Upper lobe of right lung (tissue), 1 donor: ENCODE data around the gene TANGO2. TPM values are rescaled to one million over a fixed set of nuclear protein-coding genes. Genes with fewer than 3 reads are reported as not detected.
A peak's percentile ranks its signal among the peaks of the same experiment; 100 is the strongest.

Source experiments
- ATAC-seq: fragments of 200-7000 bp; cut with Tn5 transposase; one replicate; pipeline ENCODE4 v1.9.1; 2020; ENCODE audit warnings: mild to moderate bottlenecking, moderate library complexity
- DNase-seq: peaks from one replicate; pipeline ENCODE4 v3.0.0-alpha.2; 2020
- H3K27ac ChIP-seq: fragments of 200-600 bp; one replicate; pipeline ENCODE4 v1.8.0; 2022
- H3K27me3 ChIP-seq: fragments of 200-600 bp; one replicate; pipeline ENCODE4 v1.8.0; 2022; ENCODE audit warnings: mild to moderate bottlenecking
- H3K36me3 ChIP-seq: fragments of 200-600 bp; one replicate; pipeline ENCODE4 v1.8.0; 2022
- H3K4me1 ChIP-seq: fragments of 200-600 bp; one replicate; pipeline ENCODE4 v1.8.0; 2022
- H3K4me3 ChIP-seq: fragments of 200-600 bp; one replicate; pipeline ENCODE4 v1.8.0; 2022; ENCODE audit warnings: mild to moderate bottlenecking
- H3K9me3 ChIP-seq: fragments of 200-600 bp; one replicate; pipeline ENCODE4 v1.8.0; 2022
- intact Hi-C: fragments of 100-400 bp; cut with DNase I; formaldehyde crosslinking; loops from one replicate; pipeline ENCODE4 v1.11.0; 2022
- total RNA-seq: library from RNA; stranded (reverse); fragmentation: NEBNext Ultra II Directional; extraction: Animal tissue kit (Norgen Biotek cat#: 25700); gene quantifications from one replicate; pipeline ENCODE4 v1.2.1, GENCODE V29; 2021
- TF ChIP-seq, protein P1 (sequence below): fragments of 200-600 bp; IDR thresholded peaks from one replicate; pipeline ENCODE4 v1.8.0; 2022; ENCODE audit warnings: antibody characterized with exemption
- donor health status: DM: no; HTN: yes; CAD: no; lungs with severe emphysema.

The TANGO2 gene
- total RNA-seq, 1 donor from 2014 or later: 37.8 TPM

GRCh38 chr22:20043997-20044342 lies 23.1 kb downstream of the TANGO2 start:
- TF ChIP-seq, protein P1, sequence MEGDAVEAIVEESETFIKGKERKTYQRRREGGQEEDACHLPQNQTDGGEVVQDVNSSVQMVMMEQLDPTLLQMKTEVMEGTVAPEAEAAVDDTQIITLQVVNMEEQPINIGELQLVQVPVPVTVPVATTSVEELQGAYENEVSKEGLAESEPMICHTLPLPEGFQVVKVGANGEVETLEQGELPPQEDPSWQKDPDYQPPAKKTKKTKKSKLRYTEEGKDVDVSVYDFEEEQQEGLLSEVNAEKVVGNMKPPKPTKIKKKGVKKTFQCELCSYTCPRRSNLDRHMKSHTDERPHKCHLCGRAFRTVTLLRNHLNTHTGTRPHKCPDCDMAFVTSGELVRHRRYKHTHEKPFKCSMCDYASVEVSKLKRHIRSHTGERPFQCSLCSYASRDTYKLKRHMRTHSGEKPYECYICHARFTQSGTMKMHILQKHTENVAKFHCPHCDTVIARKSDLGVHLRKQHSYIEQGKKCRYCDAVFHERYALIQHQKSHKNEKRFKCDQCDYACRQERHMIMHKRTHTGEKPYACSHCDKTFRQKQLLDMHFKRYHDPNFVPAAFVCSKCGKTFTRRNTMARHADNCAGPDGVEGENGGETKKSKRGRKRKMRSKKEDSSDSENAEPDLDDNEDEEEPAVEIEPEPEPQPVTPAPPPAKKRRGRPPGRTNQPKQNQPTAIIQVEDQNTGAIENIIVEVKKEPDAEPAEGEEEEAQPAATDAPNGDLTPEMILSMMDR: no peak
- DNase-seq (no peak), ATAC-seq (peak; percentile 25)
- Histone ChIP-seq H3K27ac (no peak overlapping the region), H3K36me3 (peaks cover 62% of the 10 kb centered on the region), H3K4me3 (no peak overlapping the region), H3K27me3 (no peaks in the 10 kb centered on the region), H3K9me3 (no peaks in the 10 kb centered on the region), H3K4me1 (no peaks in the 10 kb centered on the region)
- intact Hi-C loops: no loop called here

GRCh38 chr22:20044495-20045151 lies 23.7 kb downstream of the TANGO2 start:
- Histone ChIP-seq H3K4me3 (no peak overlapping the region), H3K36me3 (peaks cover 61% of the 10 kb centered on the region), H3K4me1 (no peaks in the 10 kb centered on the region), H3K27me3 (no peaks in the 10 kb centered on the region), H3K27ac (no peak overlapping the region), H3K9me3 (no peaks in the 10 kb centered on the region)
- DNase-seq (no peak), ATAC-seq (peak; percentile 22)
- TF ChIP-seq, protein P1: no peak
- intact Hi-C loops: no loop called here

DNA sequence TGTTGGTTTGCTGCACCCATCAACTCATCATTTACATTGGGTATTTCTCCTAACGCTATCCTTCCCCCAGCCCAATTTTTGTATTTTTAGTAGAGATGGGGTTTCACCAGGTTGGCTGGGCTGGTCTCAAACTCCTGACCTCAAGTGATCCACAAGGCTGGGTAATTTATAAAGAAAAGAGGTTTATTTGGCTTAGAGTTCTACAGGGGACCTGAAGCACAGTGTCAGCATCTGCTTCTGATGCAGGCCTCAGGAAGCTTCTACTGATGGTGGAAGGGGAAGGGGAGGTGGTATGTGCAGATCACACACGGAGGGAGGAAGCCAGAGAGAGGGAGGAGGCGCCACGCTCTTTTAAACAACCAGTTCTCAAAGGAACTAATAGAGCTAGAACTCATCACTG lies 25.8 kb downstream of the TANGO2 start:
- Histone ChIP-seq H3K36me3 (peaks cover 69% of the 10 kb centered on the region), H3K27me3 (no peaks in the 10 kb centered on the region), H3K4me3 (no peak overlapping the region), H3K9me3 (no peaks in the 10 kb centered on the region), H3K4me1 (no peaks in the 10 kb centered on the region), H3K27ac (no peak overlapping the region)
- intact Hi-C loops: no loop called here
- DNase-seq (no peak), ATAC-seq (no peak)
- TF ChIP-seq, protein P1: no peak

- Histone ChIP-seq H3K4me1 (no peaks in the 10 kb centered on the region), H3K27ac (no peak overlapping the region), H3K27me3 (no peaks in the 10 kb centered on the region), H3K9me3 (no peaks in the 10 kb centered on the region), H3K4me3 (no peak overlapping the region), H3K36me3 (peaks cover 73% of the 10 kb centered on the region)
- intact Hi-C loops: no loop called here
- DNase-seq (no peak), ATAC-seq (no peak)
- TF ChIP-seq, protein P1: no peak
Observed at GRCh38 chr22:20051927-20052308, 31.0 kb downstream of the TANGO2 start.

DNA sequence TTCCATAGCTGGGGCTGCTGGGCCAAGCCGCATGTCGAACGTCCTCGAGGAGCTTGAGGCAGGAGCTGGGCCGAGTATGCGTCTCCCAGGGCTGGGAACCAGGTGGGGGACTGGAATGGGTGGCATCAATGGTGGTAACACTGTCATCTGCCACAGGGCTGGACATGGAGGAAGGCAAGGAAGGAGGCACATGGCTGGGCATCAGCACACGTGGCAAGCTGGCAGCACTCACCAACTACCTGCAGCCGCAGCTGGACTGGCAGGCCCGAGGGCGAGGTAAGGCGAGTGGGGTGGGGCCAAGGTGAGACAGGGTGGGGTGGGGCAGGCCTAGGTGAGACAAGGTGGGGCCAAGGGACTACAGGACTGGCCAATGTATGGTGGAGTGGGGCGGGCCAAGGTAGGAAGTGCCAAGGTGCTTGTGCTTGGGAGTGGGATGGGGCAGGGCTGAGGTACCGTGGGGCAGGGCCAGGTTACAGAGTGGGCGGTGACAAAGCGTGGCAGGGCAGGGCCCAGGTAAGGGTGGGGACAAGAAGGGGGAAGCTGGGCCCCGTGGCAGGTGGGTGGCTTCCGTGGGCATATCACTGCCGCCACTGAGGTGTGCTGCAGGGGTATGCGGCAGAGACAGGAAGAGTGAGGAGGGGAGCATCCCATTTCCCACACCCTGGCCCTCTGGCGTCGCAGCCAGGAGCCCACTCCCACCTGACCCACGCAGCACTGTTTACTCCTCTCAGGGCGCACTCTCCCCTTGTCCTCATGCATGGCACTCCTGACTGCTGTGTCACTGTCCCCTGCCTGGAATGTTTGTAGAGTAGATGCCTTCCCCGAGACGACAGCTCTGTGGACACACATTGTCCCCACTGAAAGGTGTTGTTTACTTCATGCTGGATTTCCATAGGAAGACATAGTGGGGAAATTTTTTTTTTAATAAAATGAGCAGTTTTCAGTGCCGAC lies 31.7 kb downstream of the TANGO2 start:
- intact Hi-C loops: no loop called here
- H3K27me3 ChIP-seq: no peaks in the 10 kb centered on the region
- H3K27ac ChIP-seq: no peak overlapping the region
- peaks cover 73% of the 10 kb centered on the region for H3K36me3 ChIP-seq
- no peaks in the 10 kb centered on the region for H3K4me1 ChIP-seq
- DNase-seq (no peak), ATAC-seq (peak; percentile 83)
- H3K4me3 ChIP-seq: no peak overlapping the region
- TF ChIP-seq, protein P1: no peak
- no peaks in the 10 kb centered on the region for H3K9me3 ChIP-seq
